ENCODE results near the gene LOXL3.

Gene LOXL3

GRCh38 chr2:74548900-74549826 is 4.6 kb downstream of the LOXL3 start:
- DNase-seq = peak in 1 of 2 experiments; percentile 60

GRCh38 chr2:74548285-74548899 is 5.3 kb downstream of the LOXL3 start:
- DNase-seq = peak; percentile 57 to 74

- DNase-seq = no peak
These were observed 7.7 kb downstream of the LOXL3 start for GRCh38 chr2:74546004-74546403.

- DNase-seq = no peak
These were observed 9.1 kb downstream of the LOXL3 start for GRCh38 chr2:74544634-74545033.

GRCh38 chr2:74542978-74543377 is 10.8 kb downstream of the LOXL3 start:
- DNase-seq = no peak

- no peak for DNase-seq
These were observed 13.5 kb downstream of the LOXL3 start for GRCh38 chr2:74540291-74540690.

- no peak for DNase-seq
These were observed 14.8 kb downstream of the LOXL3 start for GRCh38 chr2:74538881-74539339.

- DNase-seq = no peak
These were observed 16.6 kb downstream of the LOXL3 start for GRCh38 chr2:74537140-74537539.

- DNase-seq = no peak
These were observed 17.4 kb downstream of the LOXL3 start for GRCh38 chr2:74536166-74536950.

- no peak for DNase-seq
These were observed 18.2 kb downstream of the LOXL3 start for GRCh38 chr2:74535440-74535965.

GRCh38 chr2:74534411-74534810 is 19.3 kb downstream of the LOXL3 start:
- no peak for DNase-seq

GRCh38 chr2:74533464-74533863 is 20.3 kb downstream of the LOXL3 start:
- no peak for DNase-seq

GRCh38 chr2:74532222-74532621 is 21.5 kb downstream of the LOXL3 start:
- DNase-seq = peak in 1 of 2 experiments; percentile 70

GRCh38 chr2:74531666-74532065 is 22.1 kb downstream of the LOXL3 start:
- no peak for DNase-seq

GRCh38 chr2:74530239-74531187 is 23.2 kb downstream of the LOXL3 start:
- peak in 1 of 2 experiments; percentile 30 for DNase-seq

GRCh38 chr2:74529357-74530238 is 24.1 kb downstream of the LOXL3 start, which contains the start of the genes AUP1 and HTRA2:
Gene AUP1 (minus strand): TSS chr2:74529706. CDS start chr2:74529629, 77 bp downstream.
Gene HTRA2 (plus strand): TSS chr2:74529933. CDS start chr2:74530007, 74 bp downstream.
- DNase-seq = peak; percentile 98

- no peak for DNase-seq
These were observed 25.0 kb downstream of the LOXL3 start for GRCh38 chr2:74528600-74529356.

- DNase-seq = no peak
These were observed 26.0 kb downstream of the LOXL3 start for GRCh38 chr2:74527741-74528140.

- no peak for DNase-seq
These were observed 27.0 kb downstream of the LOXL3 start for GRCh38 chr2:74526649-74527230.
